Stimulated activated CD8-positive, alpha-beta memory T cell treated with anti-CD3 and anti-CD28 coated beads, Interleukin-7, amount 100 ng/mL, for 1 hour (primary cell): ENCODE measurements around the gene COL9A1.

Experiments
- DNase-seq, 2 donors: peaks; one replicate each; pipeline ENCODE4 v3.0.0-alpha.2; 2020; ENCODE audit warnings: low read depth in 2 of 2

The COL9A1 gene

GRCh38 chr6:70289299-70289698, 13.6 kb downstream of the COL9A1 start:
- DNase-seq: no peak

DNA sequence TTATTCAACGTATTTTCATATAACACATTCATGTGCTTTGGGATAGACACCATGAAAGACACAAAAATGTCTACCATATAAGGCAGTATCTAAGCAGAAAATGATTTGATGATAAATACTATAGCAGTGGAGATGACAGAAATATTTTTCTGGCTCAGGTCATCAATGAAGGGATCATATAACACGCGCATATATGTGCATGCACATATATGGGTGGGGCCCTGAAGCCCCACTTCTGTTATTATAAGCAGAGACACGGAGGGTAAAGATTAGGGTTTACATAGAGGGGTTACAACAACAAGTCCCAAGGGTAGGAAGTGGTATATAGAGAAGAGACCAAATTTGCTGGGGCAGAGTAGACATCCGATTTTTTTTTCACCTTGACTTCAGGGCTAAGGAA, 16.0 kb downstream of the COL9A1 start:
- no peak for DNase-seq

- no peak for DNase-seq
Measured at GRCh38 chr6:70285201-70285600, 17.7 kb downstream of the COL9A1 start.

DNA sequence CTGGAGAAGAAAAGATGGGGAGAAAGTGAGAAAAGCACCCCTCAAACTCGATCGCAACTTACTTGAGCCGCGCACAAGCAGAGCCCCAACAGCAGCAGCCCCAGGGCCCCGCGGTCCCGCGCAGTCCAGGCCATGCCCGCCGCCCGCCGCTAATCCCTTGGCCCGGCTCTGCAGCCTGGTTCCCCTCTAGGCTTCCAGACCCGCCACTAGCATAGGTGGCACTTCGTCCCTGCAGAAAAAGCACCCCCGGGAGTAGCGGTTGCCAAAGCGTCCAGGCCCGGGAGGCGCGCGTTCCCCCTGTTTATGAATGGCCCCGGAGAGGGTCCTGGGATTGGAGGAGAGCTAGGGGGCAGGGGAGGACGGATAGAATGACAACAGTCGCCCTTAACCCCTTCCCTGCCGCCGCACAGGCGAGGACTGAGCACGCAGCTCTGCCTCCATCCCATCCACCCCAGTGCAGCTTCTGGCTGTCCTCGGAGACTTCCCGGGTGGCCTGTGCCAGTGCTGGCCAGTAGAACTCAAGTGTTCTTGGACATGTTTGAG, 19.9 kb downstream of the COL9A1 start:
- no peak for DNase-seq

DNA sequence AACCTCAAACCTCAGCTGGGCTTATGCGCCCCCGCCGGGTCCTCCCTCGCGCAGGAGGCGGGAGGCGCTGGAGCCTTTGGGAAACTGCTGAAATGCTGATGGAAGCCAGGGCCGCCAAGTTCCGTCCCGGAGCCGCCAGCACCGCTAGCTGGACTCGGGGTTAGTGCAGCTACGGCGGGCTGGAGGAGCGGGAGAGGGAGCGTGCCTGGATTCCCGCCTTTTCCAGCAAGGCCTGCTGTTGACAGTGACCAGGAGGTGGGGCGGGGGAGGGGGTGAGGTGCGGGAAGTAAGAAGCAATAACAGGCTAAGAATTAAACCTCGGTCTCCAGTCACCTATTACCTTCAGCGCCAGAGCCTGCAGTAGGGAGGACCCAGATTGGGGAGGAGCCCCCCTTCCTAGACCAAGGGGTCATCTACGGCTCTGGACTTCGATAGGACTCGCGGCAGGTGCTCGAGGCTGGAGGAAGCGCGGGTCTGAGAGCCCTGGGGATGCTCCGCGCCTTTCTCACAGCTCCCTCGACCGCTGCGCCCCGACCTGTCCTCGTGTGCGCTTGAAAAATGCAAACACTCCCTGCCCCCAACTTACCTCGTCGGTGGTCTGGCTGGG, 20.5 kb downstream of the COL9A1 start:
- no peak for DNase-seq

DNA sequence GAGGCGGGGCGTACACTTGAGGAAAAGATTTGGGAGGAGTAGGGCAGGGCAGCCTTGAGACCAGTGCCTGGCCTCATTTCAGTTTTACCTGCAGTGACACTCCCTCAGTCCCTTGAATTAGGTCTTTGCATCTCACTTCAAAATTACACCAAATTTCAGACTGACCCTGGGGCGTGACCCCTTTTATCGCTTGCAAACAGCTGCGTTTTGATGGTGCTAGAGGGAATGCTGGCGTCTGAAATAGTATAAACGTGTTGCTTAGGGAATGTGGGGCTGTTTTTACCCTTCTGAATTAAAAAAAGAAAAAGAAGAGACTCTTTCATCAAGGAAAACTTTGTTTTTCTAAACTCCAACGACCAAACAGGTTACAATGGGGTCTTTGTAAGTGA, 21.0 kb downstream of the COL9A1 start:
- no peak for DNase-seq

GRCh38 chr6:70280400-70280853, 22.5 kb downstream of the COL9A1 start:
- no peak for DNase-seq

DNA sequence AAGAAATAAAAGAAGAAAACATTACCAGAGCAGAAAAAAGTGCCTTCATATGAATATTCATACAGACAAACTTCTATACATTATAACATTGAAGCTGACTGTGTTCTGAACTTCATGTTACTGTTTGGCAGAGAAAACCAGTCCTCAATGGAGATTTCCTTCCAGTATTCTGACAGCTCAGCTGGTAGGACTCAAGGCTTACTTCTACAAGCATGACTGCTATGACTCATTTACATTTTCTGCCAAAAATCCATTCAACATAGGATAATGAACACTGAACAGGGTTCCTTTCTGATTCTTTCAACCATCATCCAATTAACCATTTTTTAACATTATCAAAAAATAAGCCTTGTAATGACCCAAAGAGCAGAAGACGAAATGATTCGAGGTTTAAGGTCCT, 25.4 kb downstream of the COL9A1 start:
- no peak for DNase-seq

GRCh38 chr6:70274338-70274737, 28.5 kb downstream of the COL9A1 start:
- DNase-seq: no peak

GRCh38 chr6:70272071-70272470, 30.8 kb downstream of the COL9A1 start:
- no peak for DNase-seq

GRCh38 chr6:70270287-70271005, 32.4 kb downstream of the COL9A1 start:
- no peak for DNase-seq

GRCh38 chr6:70266142-70266541, 36.7 kb downstream of the COL9A1 start:
- no peak for DNase-seq

DNA sequence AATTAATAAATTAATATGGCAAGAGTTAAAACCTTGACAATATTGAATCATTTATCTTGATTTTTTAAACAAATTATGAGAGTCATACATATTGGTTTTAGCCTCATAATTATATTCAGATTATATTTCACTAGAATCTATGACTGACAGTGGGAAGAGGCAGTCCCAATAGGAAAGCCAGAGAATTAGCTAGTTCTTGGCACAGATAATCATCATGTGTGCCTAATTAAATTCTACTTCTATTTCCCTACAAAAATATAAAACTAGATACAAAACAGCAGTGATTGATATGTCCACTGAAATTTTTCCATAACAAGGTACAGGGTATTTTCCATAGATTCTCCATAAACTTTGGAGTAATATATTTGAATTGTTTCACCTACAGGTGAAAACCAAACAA, 38.6 kb downstream of the COL9A1 start:
- no peak for DNase-seq

DNA sequence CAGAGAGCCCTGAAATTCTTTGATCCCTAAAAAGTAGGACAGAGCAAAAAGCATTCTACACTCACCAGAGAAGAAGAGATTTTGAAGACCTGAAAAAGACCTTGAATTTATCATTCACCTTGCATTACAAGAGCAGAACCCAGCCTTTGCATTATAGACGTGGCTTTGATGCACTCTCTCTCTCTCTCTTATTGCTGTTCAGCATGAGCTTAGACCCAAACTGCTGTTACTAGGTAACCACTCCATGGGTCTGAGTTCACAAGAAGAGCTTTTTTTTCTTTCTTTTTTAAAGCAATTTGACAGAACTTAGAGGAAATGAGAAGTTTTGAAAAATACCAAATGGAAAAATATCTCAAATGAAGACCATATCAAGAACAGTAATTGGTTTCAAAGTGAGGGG, 44.4 kb downstream of the COL9A1 start:
- no peak for DNase-seq

GRCh38 chr6:70257768-70258273, 45.1 kb downstream of the COL9A1 start:
- DNase-seq: no peak

GRCh38 chr6:70254784-70255183, 48.1 kb downstream of the COL9A1 start:
- no peak for DNase-seq

GRCh38 chr6:70253923-70254322, 49.0 kb downstream of the COL9A1 start:
- no peak for DNase-seq

- DNase-seq: no peak
Measured at GRCh38 chr6:70252604-70253003, 50.3 kb downstream of the COL9A1 start.

DNA sequence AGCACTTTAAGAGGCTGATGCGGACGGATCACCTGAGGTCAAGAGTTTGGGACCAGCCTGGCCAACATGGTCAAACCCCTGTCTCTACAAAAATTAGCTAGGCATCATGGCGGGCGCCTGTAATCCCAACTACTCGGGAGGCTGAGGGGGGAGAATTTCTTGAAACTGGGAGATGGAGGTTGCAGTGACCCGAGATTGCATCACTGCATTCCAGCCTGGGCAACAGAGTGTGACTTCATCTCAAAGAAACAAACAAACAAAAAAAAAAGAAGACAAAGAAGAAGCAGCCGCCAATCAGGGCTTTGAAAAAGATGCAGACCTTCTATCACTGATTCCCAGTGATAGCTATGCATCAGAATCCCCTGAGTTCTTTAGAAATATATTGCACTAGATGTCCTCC, 56.8 kb downstream of the COL9A1 start:
- no peak for DNase-seq

DNA sequence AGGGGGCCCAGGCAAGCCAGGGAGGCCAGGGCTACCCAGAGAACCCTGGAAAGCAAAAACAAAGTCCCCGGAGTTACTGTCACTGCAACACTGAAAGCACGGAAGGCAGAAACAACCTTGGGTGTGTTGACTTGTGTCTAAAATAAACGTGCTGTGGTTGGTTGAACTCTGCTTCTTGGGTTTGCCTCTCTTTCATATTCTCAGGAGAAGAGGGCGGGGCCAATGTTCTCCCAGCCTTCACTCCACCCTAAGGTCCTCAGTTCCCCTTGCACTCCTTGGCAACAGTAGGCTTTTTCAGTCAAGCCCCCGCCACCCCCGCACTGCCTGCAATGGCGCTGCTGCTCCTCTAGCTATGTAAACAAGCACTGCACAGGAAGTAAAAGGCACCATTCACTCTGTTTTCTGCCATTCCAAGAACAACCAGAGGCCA, 60.9 kb downstream of the COL9A1 start:
- DNase-seq: no peak

- no peak for DNase-seq
Measured at GRCh38 chr6:70241031-70241430, 61.9 kb downstream of the COL9A1 start.

DNA sequence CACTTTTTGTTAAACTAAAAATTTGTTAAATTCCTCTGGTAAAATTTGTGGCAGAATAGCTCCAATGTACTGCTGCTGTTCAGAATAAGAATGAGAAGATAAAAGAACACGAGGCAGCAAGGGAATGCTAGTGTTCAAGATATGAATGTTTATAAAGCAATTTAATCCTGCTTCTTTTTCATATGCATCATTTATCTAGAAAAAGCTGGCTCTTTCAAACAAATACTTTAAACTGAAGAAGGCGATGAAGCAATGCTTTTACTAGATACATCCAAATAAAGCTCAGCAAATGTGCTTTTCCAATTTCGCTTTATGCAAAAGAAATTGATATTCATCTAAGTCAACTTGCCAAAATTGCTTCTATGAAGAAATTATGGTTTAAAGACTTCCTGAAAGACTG, 66.5 kb downstream of the COL9A1 start:
- no peak for DNase-seq

GRCh38 chr6:70234561-70235236, 68.2 kb downstream of the COL9A1 start:
- no peak for DNase-seq
